ENCODE measurements around the gene TMEM101. TPM values are rescaled to one million over a fixed set of nuclear protein-coding genes. Genes with fewer than 3 reads are reported as not detected.
"Not testable (repeated sequence)": the region's sequence is repeated elsewhere in the genome, so short reads cannot be mapped to it uniquely, and the experiment has no call there.

Gene TMEM101
- total and polyA plus RNA-seq, 10 donors, result 15.9 to 30.6 (median 21.1) TPM

DNA sequence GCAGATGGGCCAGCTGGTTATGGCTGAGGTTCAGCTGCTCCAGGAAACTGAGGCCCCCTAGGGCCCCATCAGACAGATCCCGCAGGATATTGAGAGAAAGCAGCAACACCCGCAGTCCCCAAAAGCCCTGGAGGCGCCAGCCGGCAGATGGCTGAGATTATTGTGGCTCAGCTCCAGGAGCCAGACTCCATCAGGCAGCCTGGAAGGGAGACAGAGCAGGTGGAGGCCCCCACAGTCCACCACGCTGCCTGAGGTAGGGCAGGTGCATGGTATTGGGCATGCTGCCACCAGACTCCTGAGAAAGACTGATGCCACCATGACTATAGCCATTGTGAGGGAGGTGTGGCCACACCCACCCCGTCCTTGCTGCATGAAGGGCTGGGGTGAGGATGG lies 9.5 kb upstream of the TMEM101 start:
- no peak overlapping the region for H3K27ac ChIP-seq
- no peak for DNase-seq
- no peak for TF ChIP-seq POLR2A (IDR thresholded peaks at IDR 0.05)
- TF ChIP-seq, protein P1, sequence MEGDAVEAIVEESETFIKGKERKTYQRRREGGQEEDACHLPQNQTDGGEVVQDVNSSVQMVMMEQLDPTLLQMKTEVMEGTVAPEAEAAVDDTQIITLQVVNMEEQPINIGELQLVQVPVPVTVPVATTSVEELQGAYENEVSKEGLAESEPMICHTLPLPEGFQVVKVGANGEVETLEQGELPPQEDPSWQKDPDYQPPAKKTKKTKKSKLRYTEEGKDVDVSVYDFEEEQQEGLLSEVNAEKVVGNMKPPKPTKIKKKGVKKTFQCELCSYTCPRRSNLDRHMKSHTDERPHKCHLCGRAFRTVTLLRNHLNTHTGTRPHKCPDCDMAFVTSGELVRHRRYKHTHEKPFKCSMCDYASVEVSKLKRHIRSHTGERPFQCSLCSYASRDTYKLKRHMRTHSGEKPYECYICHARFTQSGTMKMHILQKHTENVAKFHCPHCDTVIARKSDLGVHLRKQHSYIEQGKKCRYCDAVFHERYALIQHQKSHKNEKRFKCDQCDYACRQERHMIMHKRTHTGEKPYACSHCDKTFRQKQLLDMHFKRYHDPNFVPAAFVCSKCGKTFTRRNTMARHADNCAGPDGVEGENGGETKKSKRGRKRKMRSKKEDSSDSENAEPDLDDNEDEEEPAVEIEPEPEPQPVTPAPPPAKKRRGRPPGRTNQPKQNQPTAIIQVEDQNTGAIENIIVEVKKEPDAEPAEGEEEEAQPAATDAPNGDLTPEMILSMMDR (IDR thresholded peaks at IDR 0.05 in 8 of 11, conservative IDR thresholded peaks at IDR 0.05 in 3 of 11), result no peak
- no peaks in the 10 kb centered on the region for H3K4me1 ChIP-seq
- no peak overlapping the region for H3K4me3 ChIP-seq
- WGBS, 5 donors, result 81 to 100% (median 89%) methylated on average over 4 to 6 of the region's 6 CpGs
- H3K36me3 ChIP-seq, result peaks cover 0 to 67% (median 8%) of the 10 kb centered on the region in 6 donors
- no peaks in the 10 kb centered on the region for H3K9me3 ChIP-seq
- intact Hi-C loops (cut with DNase I; ENCODE audit: low total_unique reads), result no loop called here
- H3K27me3 ChIP-seq (replicated peaks in 1 of 7), result no peaks in the 10 kb centered on the region

DNA sequence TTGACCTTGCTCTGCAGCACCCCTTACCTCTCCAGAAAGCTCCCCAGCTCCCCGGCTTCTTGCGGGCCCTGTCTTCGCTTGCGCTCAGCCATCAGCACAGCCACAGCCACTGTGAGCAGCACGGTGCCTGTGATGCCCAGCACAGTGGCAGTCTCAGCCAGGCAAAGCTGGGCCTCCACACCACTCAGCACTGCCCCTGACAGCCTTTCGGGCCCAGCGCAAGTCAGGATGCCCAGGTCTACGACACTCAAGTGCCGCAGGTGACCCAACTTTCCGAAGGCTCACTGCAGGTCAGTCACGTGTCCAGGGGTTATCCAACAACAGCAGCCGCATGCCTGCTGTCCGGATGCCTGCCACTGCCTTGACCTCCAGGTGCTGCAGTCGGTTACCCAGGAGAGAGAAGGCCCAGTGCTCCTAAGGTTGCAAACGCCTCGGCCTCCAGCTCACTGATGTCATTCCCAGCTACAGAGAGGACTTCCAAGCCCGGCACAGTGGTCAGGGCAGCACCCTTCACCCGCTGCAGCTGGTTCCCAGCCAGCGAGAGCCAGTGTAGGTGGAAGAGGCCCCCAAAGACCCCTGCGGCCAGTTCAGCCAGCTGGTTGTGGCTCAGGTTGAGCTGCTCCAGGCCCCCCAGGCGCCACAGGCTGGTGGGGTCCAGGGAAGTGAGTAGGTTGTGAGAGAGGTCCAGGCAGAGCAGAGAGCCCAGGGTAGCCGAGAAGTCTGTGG lies 8.9 kb upstream of the TMEM101 start:
- intact Hi-C loops (cut with DNase I; ENCODE audit: low total_unique reads), result no loop called here
- H3K4me1 ChIP-seq, result no peaks in the 10 kb centered on the region
- H3K9me3 ChIP-seq, result no peaks in the 10 kb centered on the region
- 88 to 95% (median 92%) methylated on average over 16 to 22 of the region's 22 CpGs for WGBS, 5 donors
- H3K4me3 ChIP-seq, result no peak overlapping the region
- H3K27me3 ChIP-seq (replicated peaks in 1 of 7), result no peaks in the 10 kb centered on the region
- no peak for DNase-seq
- TF ChIP-seq, protein P1 (IDR thresholded peaks at IDR 0.05 in 8 of 11, conservative IDR thresholded peaks at IDR 0.05 in 3 of 11), result no peak
- TF ChIP-seq POLR2AphosphoS5 (IDR thresholded peaks at IDR 0.05), result peak in 2 of 3 donors; percentile 22 to 67
- H3K36me3 ChIP-seq, result peaks cover 0 to 62% (median 8%) of the 10 kb centered on the region in 6 donors
- no peak overlapping the region for H3K27ac ChIP-seq

DNA sequence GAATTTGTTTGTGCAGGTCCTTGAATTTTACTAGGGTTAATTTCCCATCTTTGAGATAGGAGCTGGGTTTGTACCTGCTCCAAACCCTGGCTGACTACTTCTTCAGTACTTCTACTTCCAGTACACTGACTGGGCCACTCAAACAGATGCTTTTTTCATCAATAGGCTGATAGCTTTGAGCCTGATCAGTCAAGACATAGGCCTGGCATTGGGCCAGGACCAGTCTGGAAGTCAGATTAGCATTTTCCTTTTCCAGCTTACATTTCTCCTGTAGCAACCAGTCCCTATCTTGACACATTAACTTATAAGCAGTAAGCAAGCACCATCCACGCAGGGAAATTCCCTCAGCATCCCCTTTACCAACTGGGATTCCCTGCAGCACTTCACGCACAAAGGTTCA lies 7.5 kb upstream of the TMEM101 start:
- WGBS, 5 donors, result 86 to 94% (median 90%) methylated on average over 2 of the region's 2 CpGs
- no peaks in the 10 kb centered on the region for H3K27me3 ChIP-seq (replicated peaks in 1 of 7)
- H3K36me3 ChIP-seq, result peaks cover 0 to 49% (median 8%) of the 10 kb centered on the region in 6 donors
- H3K27ac ChIP-seq, result no peak overlapping the region
- intact Hi-C loops (cut with DNase I; ENCODE audit: low total_unique reads), result no loop called here
- H3K4me1 ChIP-seq, result no peaks in the 10 kb centered on the region
- no peak for TF ChIP-seq POLR2A (IDR thresholded peaks at IDR 0.05)
- TF ChIP-seq POLR2AphosphoS5 (IDR thresholded peaks at IDR 0.05), result no peak
- TF ChIP-seq, protein P1 (IDR thresholded peaks at IDR 0.05 in 8 of 11, conservative IDR thresholded peaks at IDR 0.05 in 3 of 11), result no peak
- no peaks in the 10 kb centered on the region for H3K9me3 ChIP-seq
- no peak overlapping the region for H3K4me3 ChIP-seq
- no peak for DNase-seq

DNA sequence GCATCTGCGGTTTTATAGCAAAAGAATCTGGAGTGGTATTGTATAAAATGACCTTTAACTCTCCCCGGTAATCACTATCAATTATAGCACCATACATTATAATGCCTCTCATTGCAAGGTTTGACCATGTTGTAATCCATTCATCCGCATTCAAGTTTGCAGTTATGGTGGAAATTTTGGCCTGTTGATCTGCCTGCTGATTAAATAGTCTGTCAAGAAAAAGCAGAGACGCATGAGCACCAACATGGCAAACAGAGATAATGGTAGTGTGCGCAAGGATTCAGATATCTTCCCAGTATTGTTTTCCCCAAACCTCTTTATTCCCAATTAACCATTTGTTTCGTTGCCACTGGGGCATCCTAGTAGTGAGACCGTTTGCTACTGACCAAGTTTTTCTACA lies 6.5 kb upstream of the TMEM101 start:
- intact Hi-C loops (cut with DNase I; ENCODE audit: low total_unique reads); DNase-seq; H3K4me3 ChIP-seq; H3K27ac ChIP-seq; H3K4me1 ChIP-seq; H3K9me3 ChIP-seq; H3K27me3 ChIP-seq (replicated peaks in 1 of 7): not testable (repeated sequence)
- 94 to 98% (median 96%) methylated on average over 7 of the region's 7 CpGs for WGBS, 5 donors
- peaks cover 0 to 49% (median 8%) of the 10 kb centered on the region in 6 donors for H3K36me3 ChIP-seq

Data from spleen (tissue), 11 donors.